ENCODE results near the gene ALDH7A1.

The ALDH7A1 gene

GRCh38 chr5:126527892-126528291 lies 67.1 kb downstream of the ALDH7A1 start:
- Mint-ChIP-seq H3K4me1 (peaks cover 34% of the 10 kb centered on the region), H3K4me3 (no peak overlapping the region), H3K27me3 (ENCODE audit: low read depth, poor library complexity) (peaks cover 4% of the 10 kb centered on the region), H3K27ac (no peak overlapping the region), H3K9me3 (peaks cover 27% of the 10 kb centered on the region), H3K36me3 (ENCODE audit: low read depth) (no peaks in the 10 kb centered on the region)
- DNase-seq: no peak
- TF ChIP-seq, protein P1, sequence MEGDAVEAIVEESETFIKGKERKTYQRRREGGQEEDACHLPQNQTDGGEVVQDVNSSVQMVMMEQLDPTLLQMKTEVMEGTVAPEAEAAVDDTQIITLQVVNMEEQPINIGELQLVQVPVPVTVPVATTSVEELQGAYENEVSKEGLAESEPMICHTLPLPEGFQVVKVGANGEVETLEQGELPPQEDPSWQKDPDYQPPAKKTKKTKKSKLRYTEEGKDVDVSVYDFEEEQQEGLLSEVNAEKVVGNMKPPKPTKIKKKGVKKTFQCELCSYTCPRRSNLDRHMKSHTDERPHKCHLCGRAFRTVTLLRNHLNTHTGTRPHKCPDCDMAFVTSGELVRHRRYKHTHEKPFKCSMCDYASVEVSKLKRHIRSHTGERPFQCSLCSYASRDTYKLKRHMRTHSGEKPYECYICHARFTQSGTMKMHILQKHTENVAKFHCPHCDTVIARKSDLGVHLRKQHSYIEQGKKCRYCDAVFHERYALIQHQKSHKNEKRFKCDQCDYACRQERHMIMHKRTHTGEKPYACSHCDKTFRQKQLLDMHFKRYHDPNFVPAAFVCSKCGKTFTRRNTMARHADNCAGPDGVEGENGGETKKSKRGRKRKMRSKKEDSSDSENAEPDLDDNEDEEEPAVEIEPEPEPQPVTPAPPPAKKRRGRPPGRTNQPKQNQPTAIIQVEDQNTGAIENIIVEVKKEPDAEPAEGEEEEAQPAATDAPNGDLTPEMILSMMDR (IDR thresholded peaks at IDR 0.05): no peak

GRCh38 chr5:126527158-126527557 lies 67.9 kb downstream of the ALDH7A1 start:
- TF ChIP-seq, protein P1 (IDR thresholded peaks at IDR 0.05): no peak
- Mint-ChIP-seq H3K36me3 (ENCODE audit: low read depth) (no peaks in the 10 kb centered on the region), H3K27me3 (ENCODE audit: low read depth, poor library complexity) (peaks cover 4% of the 10 kb centered on the region), H3K27ac (no peak overlapping the region), H3K9me3 (peaks cover 27% of the 10 kb centered on the region), H3K4me3 (no peak overlapping the region), H3K4me1 (peaks cover 34% of the 10 kb centered on the region)
- no peak for DNase-seq

- Mint-ChIP-seq H3K27me3 (ENCODE audit: low read depth, poor library complexity) (peaks cover 4% of the 10 kb centered on the region), H3K27ac (no peak overlapping the region), H3K4me1 (peaks cover 28% of the 10 kb centered on the region), H3K4me3 (no peak overlapping the region), H3K9me3 (peaks cover 23% of the 10 kb centered on the region), H3K36me3 (ENCODE audit: low read depth) (no peaks in the 10 kb centered on the region)
- no peak for DNase-seq
- TF ChIP-seq, protein P1 (IDR thresholded peaks at IDR 0.05): no peak
Measured at GRCh38 chr5:126526493-126526892, 68.5 kb downstream of the ALDH7A1 start.

- H3K27ac Mint-ChIP-seq: no peak overlapping the region
- H3K27me3 Mint-ChIP-seq (ENCODE audit: low read depth, poor library complexity): peaks cover 4% of the 10 kb centered on the region
- H3K4me1 Mint-ChIP-seq: peaks cover 27% of the 10 kb centered on the region
- peak; percentile 20 for DNase-seq
- H3K36me3 Mint-ChIP-seq (ENCODE audit: low read depth): no peaks in the 10 kb centered on the region
- TF ChIP-seq, protein P1 (IDR thresholded peaks at IDR 0.05): no peak
- peaks cover 23% of the 10 kb centered on the region for H3K9me3 Mint-ChIP-seq
- no peak overlapping the region for H3K4me3 Mint-ChIP-seq
Measured at GRCh38 chr5:126525630-126526245, 69.3 kb downstream of the ALDH7A1 start.

DNA sequence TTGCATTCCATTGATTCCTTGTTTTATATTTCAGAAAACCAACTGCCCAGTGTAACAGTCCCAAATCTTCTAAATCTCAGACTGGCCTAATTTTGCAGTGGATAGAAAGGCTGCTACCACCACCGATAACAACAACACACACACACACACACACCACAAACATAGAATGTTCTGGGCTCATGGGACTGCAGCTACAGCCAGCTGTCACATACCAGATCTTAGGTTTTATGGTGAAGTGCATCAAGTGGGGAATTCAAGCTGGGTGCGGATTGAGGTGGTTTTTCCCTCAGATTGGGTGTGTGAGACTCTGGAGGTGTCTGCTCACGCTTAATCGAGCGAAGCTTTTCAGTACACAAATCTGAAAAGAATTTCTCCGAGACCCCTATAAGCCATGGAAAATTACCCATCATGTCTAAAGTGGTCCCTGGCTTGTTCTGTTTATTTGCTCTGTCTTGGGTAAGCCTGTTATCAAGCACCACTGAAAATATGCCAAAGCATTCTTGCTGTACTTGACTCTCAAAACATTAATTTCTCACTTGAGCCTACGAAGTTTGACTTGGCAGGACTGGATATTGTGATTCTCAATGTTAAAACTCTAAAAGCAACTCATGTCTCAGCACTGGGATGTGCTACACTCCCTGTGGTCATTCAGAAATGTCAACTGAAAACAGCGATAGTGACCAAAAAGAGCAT lies 71.1 kb downstream of the ALDH7A1 start:
- H3K27me3 Mint-ChIP-seq (ENCODE audit: low read depth, poor library complexity): peaks cover 4% of the 10 kb centered on the region
- H3K4me3 Mint-ChIP-seq: no peak overlapping the region
- no peaks in the 10 kb centered on the region for H3K36me3 Mint-ChIP-seq (ENCODE audit: low read depth)
- H3K9me3 Mint-ChIP-seq: peaks cover 23% of the 10 kb centered on the region
- TF ChIP-seq, protein P1 (IDR thresholded peaks at IDR 0.05): no peak
- DNase-seq: no peak
- peak overlapping the region; percentile 70 for H3K27ac Mint-ChIP-seq
- H3K4me1 Mint-ChIP-seq: peaks cover 44% of the 10 kb centered on the region

- H3K27me3 Mint-ChIP-seq (ENCODE audit: low read depth, poor library complexity): peaks cover 3% of the 10 kb centered on the region
- no peak overlapping the region for H3K4me3 Mint-ChIP-seq
- TF ChIP-seq, protein P1 (IDR thresholded peaks at IDR 0.05): no peak
- H3K9me3 Mint-ChIP-seq: peaks cover 8% of the 10 kb centered on the region
- peak overlapping the region; percentile 61 for H3K27ac Mint-ChIP-seq
- peaks cover 54% of the 10 kb centered on the region for H3K4me1 Mint-ChIP-seq
- DNase-seq: no peak
- H3K36me3 Mint-ChIP-seq (ENCODE audit: low read depth): no peaks in the 10 kb centered on the region
Measured at GRCh38 chr5:126521130-126521529, 73.9 kb downstream of the ALDH7A1 start.
